Activated CD4-positive, alpha-beta T cell treated with anti-CD3 and anti-CD28 coated beads for 36 hours (primary cell): ENCODE results near the gene SLC25A10. TPM values are rescaled to one million over a fixed set of nuclear protein-coding genes. Genes with fewer than 3 reads are reported as not detected.

Source experiments
- ATAC-seq: fragments of 200-7000 bp; cut with Tn5 transposase; one replicate; pipeline ENCODE4 v1.10.0; 2021; ENCODE audit warnings: mild to moderate bottlenecking, moderate library complexity
- CTCF ChIA-PET: fragments of 350-600 bp; sonication (Branson Sonifier 250); formaldehyde crosslinking; loops from one replicate; lab custom pipeline; 2021; ENCODE audit warnings: antibody characterized with exemption; lab: Charles Lee
- POLR2A ChIA-PET: fragments of 350-600 bp; sonication (Branson Sonifier 250); formaldehyde crosslinking; loops from one replicate; lab custom pipeline; 2021; ENCODE audit warnings: antibody characterized with exemption, inconsistent platforms; lab: Charles Lee
- DNase-seq: peaks from one replicate; pipeline ENCODE4 v3.0.0-alpha.2; 2020
- H3K27ac Mint-ChIP-seq: one replicate; pipeline ENCODE4 v1.8.0; 2021; ENCODE audit warnings: mixed read lengths
- H3K27me3 Mint-ChIP-seq: one replicate; pipeline ENCODE4 v1.8.0; 2021; ENCODE audit warnings: mixed read lengths
- H3K36me3 Mint-ChIP-seq: one replicate; pipeline ENCODE4 v1.8.0; 2021; ENCODE audit warnings: low read depth, mixed read lengths
- H3K4me1 Mint-ChIP-seq: one replicate; pipeline ENCODE4 v1.8.0; 2021; ENCODE audit warnings: mixed read lengths
- H3K4me3 Mint-ChIP-seq: one replicate; pipeline ENCODE4 v1.8.0; 2021; ENCODE audit warnings: mild to moderate bottlenecking, moderate library complexity, mixed read lengths
- H3K9me3 Mint-ChIP-seq: one replicate; pipeline ENCODE4 v1.8.0; 2021; ENCODE audit warnings: low read depth, mixed read lengths
- intact Hi-C, 2 experiments: fragments of 100-400 bp; cut with DNase I in 1 of 2; cut with micrococcal nuclease in 1 of 2; formaldehyde crosslinking; loops; one replicate each; pipeline versions ENCODE4 v1.14.2 to v1.15.1; 2022 to 2024; cut with DNase I, micrococcal nuclease
- total RNA-seq, 2 experiments: library from RNA; stranded (reverse); gene quantifications; one replicate each; pipeline ENCODE4 v1.2.3, GENCODE V29; 2021

SLC25A10 gene
- total RNA-seq, 2 experiments from 2014 or later = 28.6 to 31.8 TPM

GRCh38 chr17:81686614-81687013, 25.5 kb upstream of the SLC25A10 start:
- CTCF ChIA-PET = no interaction called here

GRCh38 chr17:81687770-81688541, 24.1 kb upstream of the SLC25A10 start:
- DNase-seq (no peak), ATAC-seq (no peak)
- Mint-ChIP-seq H3K36me3 (peaks cover 58% of the 10 kb centered on the region), H3K4me3 (no peak overlapping the region), H3K27ac (no peak overlapping the region), H3K9me3 (no peaks in the 10 kb centered on the region), H3K27me3 (no peaks in the 10 kb centered on the region), H3K4me1 (peaks cover 25% of the 10 kb centered on the region)
- POLR2A ChIA-PET = no interaction called here
- intact Hi-C loops = no loop called here
- CTCF ChIA-PET = no interaction called here

More at GRCh38 chr17:81686614-81687013, 25.5 kb upstream of the SLC25A10 start:
- Mint-ChIP-seq H3K36me3 (peaks cover 62% of the 10 kb centered on the region), H3K27me3 (no peaks in the 10 kb centered on the region), H3K9me3 (no peaks in the 10 kb centered on the region), H3K27ac (no peak overlapping the region), H3K4me1 (peaks cover 31% of the 10 kb centered on the region), H3K4me3 (no peak overlapping the region)
- intact Hi-C loops = no loop called here
- ATAC-seq (no peak), DNase-seq (no peak)
- POLR2A ChIA-PET = no interaction called here

GRCh38 chr17:81688616-81689015, 23.5 kb upstream of the SLC25A10 start:
- POLR2A ChIA-PET = no interaction called here
- H3K36me3 Mint-ChIP-seq = peaks cover 58% of the 10 kb centered on the region
- CTCF ChIA-PET = no interaction called here
- peaks cover 25% of the 10 kb centered on the region for H3K4me1 Mint-ChIP-seq
- H3K9me3 Mint-ChIP-seq = no peaks in the 10 kb centered on the region
- no peak for ATAC-seq
- H3K27ac Mint-ChIP-seq = no peak overlapping the region
- no peaks in the 10 kb centered on the region for H3K27me3 Mint-ChIP-seq
- DNase-seq = no peak
- intact Hi-C loops = no loop called here
- no peak overlapping the region for H3K4me3 Mint-ChIP-seq

DNA sequence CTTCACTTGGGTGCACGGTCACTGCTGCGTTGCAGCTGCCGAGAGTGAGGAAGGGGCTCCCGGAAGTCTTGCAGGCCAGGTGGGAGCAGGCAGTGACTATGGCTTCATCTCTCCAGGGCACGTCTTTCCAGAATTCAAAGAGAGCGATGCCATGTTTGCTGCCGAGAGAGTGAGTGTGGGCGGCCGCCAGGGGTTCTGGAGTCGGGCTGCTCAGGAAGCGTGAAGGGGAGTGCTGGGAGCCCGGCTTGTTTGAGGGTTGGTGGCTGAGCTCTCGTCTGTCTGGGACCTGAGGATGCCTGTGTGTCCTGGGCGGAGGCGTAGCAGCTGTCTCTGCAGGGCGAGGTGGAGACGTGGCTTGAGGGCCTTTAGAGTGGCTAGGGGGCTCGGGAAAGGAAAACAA, 22.0 kb upstream of the SLC25A10 start:
- Mint-ChIP-seq H3K36me3 (peaks cover 51% of the 10 kb centered on the region), H3K27me3 (no peaks in the 10 kb centered on the region), H3K4me3 (no peak overlapping the region), H3K4me1 (peaks cover 17% of the 10 kb centered on the region), H3K9me3 (no peaks in the 10 kb centered on the region), H3K27ac (no peak overlapping the region)
- ChIA-PET CTCF (no interaction called here), POLR2A (interaction anchor here (0.5 kb wide), 1 partner anchor 1430 kb away, joined by 4 read pairs; no protein-coding TSS in a partner anchor)
- no peak for ATAC-seq
- no peak for DNase-seq
- intact Hi-C loops = no loop called here

- no peak for DNase-seq
- POLR2A ChIA-PET = interaction anchor here (0.5 kb wide), 1 partner anchor 1431 kb away, joined by 4 read pairs; no protein-coding TSS in a partner anchor
- ATAC-seq = no peak
- no peak overlapping the region for H3K4me3 Mint-ChIP-seq
- no peak overlapping the region for H3K27ac Mint-ChIP-seq
- H3K27me3 Mint-ChIP-seq = no peaks in the 10 kb centered on the region
- H3K9me3 Mint-ChIP-seq = no peaks in the 10 kb centered on the region
- H3K36me3 Mint-ChIP-seq = peaks cover 47% of the 10 kb centered on the region
- peaks cover 12% of the 10 kb centered on the region for H3K4me1 Mint-ChIP-seq
- CTCF ChIA-PET = no interaction called here
- intact Hi-C loops = no loop called here
These were observed 21.5 kb upstream of the SLC25A10 start for GRCh38 chr17:81690549-81690948.

- POLR2A ChIA-PET = no interaction called here
- Mint-ChIP-seq H3K9me3 (no peaks in the 10 kb centered on the region), H3K27ac (no peak overlapping the region), H3K4me3 (no peak overlapping the region), H3K27me3 (no peaks in the 10 kb centered on the region), H3K36me3 (peaks cover 41% of the 10 kb centered on the region), H3K4me1 (peaks cover 7% of the 10 kb centered on the region)
- CTCF ChIA-PET = no interaction called here
- DNase-seq (no peak), ATAC-seq (no peak)
- intact Hi-C loops = no loop called here
These were observed 20.9 kb upstream of the SLC25A10 start for GRCh38 chr17:81691196-81691595.

DNA sequence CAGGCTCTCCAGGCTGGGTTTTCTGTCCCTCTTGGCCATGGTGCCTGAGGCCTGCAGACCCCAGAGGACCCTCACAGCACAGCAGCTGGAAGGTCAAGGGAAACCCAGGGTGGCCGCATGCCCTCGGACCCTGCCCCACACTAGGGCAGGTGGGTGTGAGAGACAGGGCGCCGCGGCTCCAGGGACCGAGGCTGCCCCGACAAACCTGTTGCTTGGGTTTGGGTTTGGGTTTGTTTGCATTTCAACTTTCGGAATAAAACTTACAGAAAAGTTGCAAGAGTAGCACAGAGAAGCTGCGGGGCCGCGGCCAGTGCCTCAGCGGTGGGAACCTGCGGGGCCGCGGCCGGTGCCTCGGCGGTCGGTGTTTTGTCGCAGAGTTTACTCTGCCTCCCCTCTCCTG, 20.5 kb upstream of the SLC25A10 start:
- POLR2A ChIA-PET = no interaction called here
- intact Hi-C loops = no loop called here
- no peak overlapping the region for H3K4me3 Mint-ChIP-seq
- DNase-seq (no peak), ATAC-seq (no peak)
- CTCF ChIA-PET = no interaction called here
- no peak overlapping the region for H3K27ac Mint-ChIP-seq
- H3K36me3 Mint-ChIP-seq = peaks cover 39% of the 10 kb centered on the region
- no peaks in the 10 kb centered on the region for H3K9me3 Mint-ChIP-seq
- H3K27me3 Mint-ChIP-seq = no peaks in the 10 kb centered on the region
- peaks cover 5% of the 10 kb centered on the region for H3K4me1 Mint-ChIP-seq

- Mint-ChIP-seq H3K27me3 (no peaks in the 10 kb centered on the region), H3K27ac (no peak overlapping the region), H3K4me1 (peaks cover under 1% of the 10 kb centered on the region), H3K9me3 (no peaks in the 10 kb centered on the region), H3K4me3 (no peak overlapping the region), H3K36me3 (peaks cover 38% of the 10 kb centered on the region)
- DNase-seq (no peak), ATAC-seq (no peak)
- intact Hi-C loops = no loop called here
- CTCF ChIA-PET = interaction anchor here (0.6 kb wide), 1 partner anchor 10 kb away, joined by 3 read pairs; the partner anchor contains the start of genes ARL16 and HGS
- POLR2A ChIA-PET = interaction anchor here (0.7 kb wide), 1 partner anchor 10 kb away, joined by 4 read pairs; the partner anchor contains the start of gene MRPL12
These were observed 18.4 kb upstream of the SLC25A10 start for GRCh38 chr17:81693509-81694210.

DNA sequence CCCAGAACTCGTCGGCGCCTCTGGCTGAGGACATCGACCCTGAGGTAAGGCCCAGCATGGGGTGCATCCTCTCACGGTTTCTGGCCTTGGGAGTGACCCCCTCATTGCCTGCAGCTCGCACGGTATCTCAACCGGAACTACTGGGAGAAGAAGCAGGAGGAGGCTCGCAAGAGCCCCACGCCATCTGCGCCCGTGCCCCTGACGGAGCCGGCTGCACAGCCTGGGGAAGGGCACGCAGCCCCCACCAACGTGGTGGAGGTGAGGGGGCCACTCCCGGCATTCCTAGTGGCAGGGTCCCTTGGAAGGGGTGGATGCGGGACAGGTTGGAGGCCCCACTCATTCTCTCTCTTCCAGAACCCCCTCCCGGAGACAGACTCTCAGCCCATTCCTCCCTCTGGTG, 17.3 kb upstream of the SLC25A10 start:
- POLR2A ChIA-PET = no interaction called here

GRCh38 chr17:81695211-81695610, 16.9 kb upstream of the SLC25A10 start:
- intact Hi-C loops = no loop called here
- ATAC-seq (no peak), DNase-seq (no peak)
- POLR2A ChIA-PET = no interaction called here
- no peaks in the 10 kb centered on the region for H3K27me3 Mint-ChIP-seq
- no peak overlapping the region for H3K4me3 Mint-ChIP-seq
- no peaks in the 10 kb centered on the region for H3K4me1 Mint-ChIP-seq
- H3K9me3 Mint-ChIP-seq = no peaks in the 10 kb centered on the region
- H3K27ac Mint-ChIP-seq = no peak overlapping the region
- peaks cover 24% of the 10 kb centered on the region for H3K36me3 Mint-ChIP-seq
- CTCF ChIA-PET = no interaction called here

More for the DNA sequence above, 17.3 kb upstream of the SLC25A10 start:
- no peak for ATAC-seq
- CTCF ChIA-PET = no interaction called here
- Mint-ChIP-seq H3K36me3 (peaks cover 28% of the 10 kb centered on the region), H3K27ac (no peak overlapping the region), H3K9me3 (no peaks in the 10 kb centered on the region), H3K27me3 (no peaks in the 10 kb centered on the region), H3K4me3 (no peak overlapping the region), H3K4me1 (no peaks in the 10 kb centered on the region)
- intact Hi-C loops = no loop called here
- no peak for DNase-seq

GRCh38 chr17:81695801-81696200, 16.3 kb upstream of the SLC25A10 start:
- ATAC-seq = no peak

More at GRCh38 chr17:81695801-81696200, 16.3 kb upstream of the SLC25A10 start:
- POLR2A ChIA-PET = interaction anchor here (0.7 kb wide), 1 partner anchor 11 kb away, joined by 3 read pairs; no protein-coding TSS in a partner anchor
- intact Hi-C loops = no loop called here
- H3K27me3 Mint-ChIP-seq = no peaks in the 10 kb centered on the region
- CTCF ChIA-PET = no interaction called here
- H3K4me3 Mint-ChIP-seq = no peak overlapping the region
- no peak overlapping the region for H3K27ac Mint-ChIP-seq
- H3K36me3 Mint-ChIP-seq = peaks cover 26% of the 10 kb centered on the region
- peaks cover 3% of the 10 kb centered on the region for H3K4me1 Mint-ChIP-seq
- no peak for DNase-seq
- no peaks in the 10 kb centered on the region for H3K9me3 Mint-ChIP-seq
